H9 (cell line): ENCODE data around the gene DGCR2. TPM values are rescaled to one million over a fixed set of nuclear protein-coding genes. Genes with fewer than 3 reads are reported as not detected.

Source experiments
- DNase-seq: peaks from one replicate; pipeline ENCODE4 v3.0.0-alpha.2; 2017
- H2AFZ ChIP-seq: one replicate; pipeline ENCODE4 v1.6.1; 2013; ENCODE audit warnings: mild to moderate bottlenecking, low read length, control low read depth, moderate library complexity
- H2AK5ac ChIP-seq: 2 replicates; pipeline ENCODE4 v1.6.1; 2013; ENCODE audit warnings: low read length, control low read depth, mixed read lengths; ENCODE audit not compliant: insufficient read length
- H2BK120ac ChIP-seq: one replicate; pipeline ENCODE4 v1.6.1; 2013; ENCODE audit warnings: low read depth, mild to moderate bottlenecking, low read length, control low read depth, inconsistent platforms; ENCODE audit not compliant: poor library complexity, severe bottlenecking
- H2BK12ac ChIP-seq: 2 replicates; pipeline ENCODE4 v1.6.1; 2013; ENCODE audit warnings: low read length, control low read depth, mixed read lengths, low read depth; ENCODE audit not compliant: insufficient read length
- H2BK15ac ChIP-seq: 2 replicates; pipeline ENCODE4 v1.6.1; 2013; ENCODE audit warnings: low read depth, low read length, control low read depth
- H2BK20ac ChIP-seq: one replicate; pipeline ENCODE4 v1.6.1; 2013; ENCODE audit warnings: low read depth, mild to moderate bottlenecking, low read length, control low read depth, inconsistent platforms; ENCODE audit not compliant: poor library complexity, severe bottlenecking
- H2BK5ac ChIP-seq: 2 replicates; pipeline ENCODE4 v1.6.1; 2013; ENCODE audit warnings: low read length, control low read depth, mixed read lengths; ENCODE audit not compliant: insufficient read length
- H3K14ac ChIP-seq: 2 replicates; pipeline ENCODE4 v1.6.1; 2013; ENCODE audit warnings: low read length, control low read depth; ENCODE audit not compliant: insufficient read depth
- H3K18ac ChIP-seq: 2 replicates; pipeline ENCODE4 v1.6.1; 2013; ENCODE audit warnings: low read depth, mild to moderate bottlenecking, mixed read lengths, low read length, control low read depth; ENCODE audit not compliant: insufficient read length
- H3K23ac ChIP-seq: 2 replicates; pipeline ENCODE4 v1.6.1; 2013; ENCODE audit warnings: low read length, control low read depth, mixed read lengths, low read depth; ENCODE audit not compliant: insufficient read length
- H3K23me2 ChIP-seq: 2 replicates; pipeline ENCODE4 v1.6.1; 2013; ENCODE audit warnings: low read depth, mild to moderate bottlenecking, mixed read lengths, low read length, control low read depth; ENCODE audit not compliant: insufficient read length, poor library complexity, severe bottlenecking
- H3K27ac ChIP-seq: 2 replicates; pipeline ENCODE4 v1.5.1; 2013; ENCODE audit warnings: low read length, control low read depth, mixed read lengths, low read depth; ENCODE audit not compliant: insufficient read length
- H3K27me3 ChIP-seq: 2 replicates; pipeline ENCODE4 v1.6.1; 2013; ENCODE audit warnings: low read length, control low read depth, inconsistent platforms; ENCODE audit not compliant: insufficient read depth
- H3K4ac ChIP-seq: 2 replicates; pipeline ENCODE4 v1.6.1; 2013; ENCODE audit warnings: low read depth, mild to moderate bottlenecking, control low read depth, inconsistent platforms, low read length, moderate library complexity
- H3K4me1 ChIP-seq: 2 replicates; pipeline ENCODE4 v1.6.1; 2013; ENCODE audit warnings: low read length, control low read depth, inconsistent platforms; ENCODE audit not compliant: insufficient read depth
- H3K4me2 ChIP-seq: 2 replicates; pipeline ENCODE4 v1.6.1; 2013; ENCODE audit warnings: low read length, control low read depth, mixed read lengths; ENCODE audit not compliant: insufficient read length, insufficient read depth
- H3K56ac ChIP-seq: 2 replicates; pipeline ENCODE4 v1.6.1; 2013; ENCODE audit warnings: low read depth, mild to moderate bottlenecking, mixed read lengths, low read length, control low read depth; ENCODE audit not compliant: insufficient read length
- H3K79me1 ChIP-seq: 2 replicates; pipeline ENCODE4 v1.6.1; 2013; ENCODE audit warnings: low read depth, mild to moderate bottlenecking, moderate library complexity, low read length, control low read depth, inconsistent platforms; ENCODE audit not compliant: insufficient read depth, poor library complexity, severe bottlenecking
- H3K79me2 ChIP-seq: 2 replicates; pipeline ENCODE4 v1.6.1; 2013; ENCODE audit warnings: low read length, control low read depth, inconsistent platforms; ENCODE audit not compliant: insufficient read depth
- H3K9ac ChIP-seq: 2 replicates; pipeline ENCODE4 v1.6.1; 2013; ENCODE audit warnings: low read length, control low read depth, mixed read lengths; ENCODE audit not compliant: insufficient read length; ENCODE audit errors: extremely low read depth
- H3K9me3 ChIP-seq: one replicate; pipeline ENCODE4 v1.6.1; 2013; ENCODE audit warnings: low read depth, low read length, inconsistent platforms; ENCODE audit not compliant: control insufficient read depth
- H3T11ph ChIP-seq: one replicate; pipeline ENCODE4 v1.6.1; 2013; ENCODE audit warnings: mild to moderate bottlenecking, low read length, control low read depth, inconsistent platforms
- H4K20me1 ChIP-seq: one replicate; pipeline ENCODE4 v1.6.1; 2013; ENCODE audit not compliant: control insufficient read depth, insufficient read length, insufficient read depth
- H4K5ac ChIP-seq: 2 replicates; pipeline ENCODE4 v1.6.1; 2013; ENCODE audit warnings: low read depth, mild to moderate bottlenecking, mixed read lengths, low read length, control low read depth; ENCODE audit not compliant: insufficient read length
- H4K8ac ChIP-seq: replicated peaks from 2 replicates; pipeline ENCODE4 v1.6.1; 2013; ENCODE audit warnings: low read length, control low read depth, mixed read lengths, low read depth; ENCODE audit not compliant: insufficient read length
- H4K91ac ChIP-seq: 2 replicates; pipeline ENCODE4 v1.6.1; 2013; ENCODE audit warnings: low read depth, mild to moderate bottlenecking, moderate library complexity, mixed read lengths, low read length, control low read depth; ENCODE audit not compliant: insufficient read length
- H3K27ac Mint-ChIP-seq, 3 experiments: 2 replicates in 2 of 3; 3 replicates in 1 of 3; pipeline ENCODE4 v1.8.0; 2020 to 2021; ENCODE audit warnings: mixed read lengths in 3 of 3, mild to moderate bottlenecking in 1 of 3, moderate library complexity in 1 of 3
- H3K27me3 Mint-ChIP-seq: 2 replicates; pipeline ENCODE4 v1.8.0; 2021; ENCODE audit warnings: low read depth, mild to moderate bottlenecking, moderate library complexity, mixed read lengths
- H3K36me3 Mint-ChIP-seq, 3 experiments: 2 replicates in 2 of 3; 3 replicates in 1 of 3; pipeline ENCODE4 v1.8.0; 2020 to 2021; ENCODE audit warnings: low read depth in 3 of 3, mixed read lengths in 3 of 3; ENCODE audit not compliant: insufficient read depth in 1 of 3
- H3K4me1 Mint-ChIP-seq, 2 experiments: 2 replicates each; pipeline ENCODE4 v1.8.0; 2020; ENCODE audit warnings: mixed read lengths in 2 of 2
- H3K4me3 Mint-ChIP-seq, 2 experiments: 2 replicates in 1 of 2; 3 replicates in 1 of 2; pipeline ENCODE4 v1.8.0; 2020 to 2021; ENCODE audit warnings: mild to moderate bottlenecking in 2 of 2, mixed read lengths in 2 of 2, moderate library complexity in 1 of 2
- H3K9me3 Mint-ChIP-seq, 2 experiments: 2 replicates in 1 of 2; 3 replicates in 1 of 2; pipeline ENCODE4 v1.8.0; 2020; ENCODE audit warnings: mild to moderate bottlenecking in 2 of 2, mixed read lengths in 2 of 2, moderate library complexity in 1 of 2
- WGBS: extraction: QIAGEN DNeasy Blood & Tissue Kit; methylation state at CpG from one replicate; pipeline ENCODE4 v1.1.7; 2013; ENCODE audit warnings: missing lambda C conversion rate, low lambda C conversion rate, mixed read lengths; ENCODE audit not compliant: insufficient read length; ENCODE audit errors: extremely low coverage; 5-methylcytosine and 5-hydroxymethylcytosine counted together
- total RNA-seq: library from RNA; stranded (reverse); gene quantifications from 2 replicates; pipeline ENCODE4 v1.2.1, GENCODE V29; 2021
- TF ChIP-seq, protein P1 (sequence below): fragments of 200-600 bp; sonication (generic); conservative IDR thresholded peaks from 3 replicates; pipeline ENCODE4 v1.8.0; 2021; ENCODE audit warnings: antibody characterized with exemption, mild to moderate bottlenecking

DGCR2 gene
- total RNA-seq, 1 experiment from 2014 or later, result 47.2 TPM

DNA sequence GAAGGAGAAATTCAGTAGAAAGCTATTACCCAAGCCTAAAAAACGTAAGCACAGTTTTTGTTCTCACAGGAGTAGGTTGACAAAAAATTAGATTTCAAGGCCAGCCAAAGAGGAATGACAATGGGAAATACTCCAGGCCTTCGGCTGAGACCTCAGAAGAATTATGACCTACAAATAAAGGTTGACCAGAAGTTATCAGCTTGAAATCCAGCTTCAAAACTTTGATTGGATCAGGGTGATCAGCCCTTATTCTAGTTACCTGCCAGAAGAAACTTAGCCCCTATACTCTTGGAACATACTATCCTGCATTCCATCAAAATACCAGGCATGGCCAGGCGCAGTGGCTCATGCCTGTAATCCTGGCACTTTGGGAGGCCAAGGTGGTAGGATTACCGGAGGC is 117.7 kb downstream of the DGCR2 start:
- H3K27me3 Mint-ChIP-seq, result peaks cover 19% of the 10 kb centered on the region
- Histone ChIP-seq H2BK20ac (no peak overlapping the region), H3K4me1 (no peaks in the 10 kb centered on the region), H3K23me2 (no peaks in the 10 kb centered on the region), H3K27ac (no peak overlapping the region), H4K8ac (no peak overlapping the region), H3K56ac (no peak overlapping the region), H3K4ac (no peak overlapping the region), H3K9me3 (no peaks in the 10 kb centered on the region), H2BK12ac (no peak overlapping the region), H2BK120ac (no peak overlapping the region), H4K5ac (no peak overlapping the region), H3K14ac (no peak overlapping the region), H3K9ac (no peak overlapping the region), H3K18ac (no peak overlapping the region), H4K91ac (no peak overlapping the region), H3K79me2 (no peaks in the 10 kb centered on the region), H3K79me1 (no peaks in the 10 kb centered on the region), H2BK15ac (no peak overlapping the region), H2AFZ (no peak overlapping the region), H3T11ph (no peak overlapping the region), H2AK5ac (no peak overlapping the region), H3K27me3 (no peaks in the 10 kb centered on the region), H4K20me1 (no peaks in the 10 kb centered on the region), H3K4me2 (no peak overlapping the region), H2BK5ac (no peak overlapping the region), H3K23ac (no peak overlapping the region)
- no CpG with 5 or more reads among the region's 4 CpGs for WGBS
- no peak overlapping the region for H3K4me3 Mint-ChIP-seq
- no peak overlapping the region for H3K27ac Mint-ChIP-seq
- H3K9me3 Mint-ChIP-seq, result peaks cover 0 to 2% of the 10 kb centered on the region in 2 experiments; a peak in 1 of 5 replicates
- H3K4me1 Mint-ChIP-seq, result no peaks in the 10 kb centered on the region; a peak in 1 of 4 replicates
- no peaks in the 10 kb centered on the region for H3K36me3 Mint-ChIP-seq
- DNase-seq, result no peak
- TF ChIP-seq, protein P1, sequence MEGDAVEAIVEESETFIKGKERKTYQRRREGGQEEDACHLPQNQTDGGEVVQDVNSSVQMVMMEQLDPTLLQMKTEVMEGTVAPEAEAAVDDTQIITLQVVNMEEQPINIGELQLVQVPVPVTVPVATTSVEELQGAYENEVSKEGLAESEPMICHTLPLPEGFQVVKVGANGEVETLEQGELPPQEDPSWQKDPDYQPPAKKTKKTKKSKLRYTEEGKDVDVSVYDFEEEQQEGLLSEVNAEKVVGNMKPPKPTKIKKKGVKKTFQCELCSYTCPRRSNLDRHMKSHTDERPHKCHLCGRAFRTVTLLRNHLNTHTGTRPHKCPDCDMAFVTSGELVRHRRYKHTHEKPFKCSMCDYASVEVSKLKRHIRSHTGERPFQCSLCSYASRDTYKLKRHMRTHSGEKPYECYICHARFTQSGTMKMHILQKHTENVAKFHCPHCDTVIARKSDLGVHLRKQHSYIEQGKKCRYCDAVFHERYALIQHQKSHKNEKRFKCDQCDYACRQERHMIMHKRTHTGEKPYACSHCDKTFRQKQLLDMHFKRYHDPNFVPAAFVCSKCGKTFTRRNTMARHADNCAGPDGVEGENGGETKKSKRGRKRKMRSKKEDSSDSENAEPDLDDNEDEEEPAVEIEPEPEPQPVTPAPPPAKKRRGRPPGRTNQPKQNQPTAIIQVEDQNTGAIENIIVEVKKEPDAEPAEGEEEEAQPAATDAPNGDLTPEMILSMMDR, result no peak
